ENCODE data around the gene SPARC.

DNA sequence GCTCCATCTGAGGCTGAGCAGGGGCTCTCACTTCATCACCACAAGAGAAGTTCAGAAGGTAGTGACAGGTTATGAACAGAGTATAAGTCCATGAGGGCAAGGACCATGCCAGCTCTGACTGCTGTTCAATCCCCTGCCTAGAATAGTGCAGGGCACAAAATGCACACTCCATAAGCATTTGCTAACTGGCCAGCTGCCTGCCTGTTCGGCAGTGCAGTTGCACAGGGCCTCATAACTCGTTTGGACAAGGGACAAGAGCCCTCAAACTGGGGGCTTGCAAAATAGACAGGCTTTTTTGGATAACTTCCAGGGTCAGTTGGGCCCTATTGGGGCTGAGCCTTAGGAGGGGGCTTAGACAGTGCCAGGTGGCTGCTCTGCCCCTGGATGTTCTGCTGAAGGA, 21.1 kb downstream of the SPARC start:
- TF ChIP-seq RAD21 (IDR thresholded peaks at IDR 0.05; ENCODE audit: low read depth) (no peak), EGR1 (IDR thresholded peaks at IDR 0.05) (no peak), EP300 (IDR thresholded peaks at IDR 0.05; ENCODE audit: borderline replicate concordance) (no peak), CREB1 (IDR thresholded peaks at IDR 0.05; ENCODE audit: low read depth) (no peak), CEBPB (IDR thresholded peaks at IDR 0.05) (no peak), FOXM1 (IDR thresholded peaks at IDR 0.05; ENCODE audit: borderline replicate concordance, low read depth) (no peak), TCF12 (IDR thresholded peaks at IDR 0.05; ENCODE audit: low read depth) (no peak), ZBTB7A (IDR thresholded peaks at IDR 0.05; ENCODE audit: low read depth) (no peak), YY1 (IDR thresholded peaks at IDR 0.05; ENCODE audit: low read depth) (no peak), TAF1 (IDR thresholded peaks at IDR 0.05; ENCODE audit: low read depth) (no peak)
- TF ChIP-seq, protein P1, sequence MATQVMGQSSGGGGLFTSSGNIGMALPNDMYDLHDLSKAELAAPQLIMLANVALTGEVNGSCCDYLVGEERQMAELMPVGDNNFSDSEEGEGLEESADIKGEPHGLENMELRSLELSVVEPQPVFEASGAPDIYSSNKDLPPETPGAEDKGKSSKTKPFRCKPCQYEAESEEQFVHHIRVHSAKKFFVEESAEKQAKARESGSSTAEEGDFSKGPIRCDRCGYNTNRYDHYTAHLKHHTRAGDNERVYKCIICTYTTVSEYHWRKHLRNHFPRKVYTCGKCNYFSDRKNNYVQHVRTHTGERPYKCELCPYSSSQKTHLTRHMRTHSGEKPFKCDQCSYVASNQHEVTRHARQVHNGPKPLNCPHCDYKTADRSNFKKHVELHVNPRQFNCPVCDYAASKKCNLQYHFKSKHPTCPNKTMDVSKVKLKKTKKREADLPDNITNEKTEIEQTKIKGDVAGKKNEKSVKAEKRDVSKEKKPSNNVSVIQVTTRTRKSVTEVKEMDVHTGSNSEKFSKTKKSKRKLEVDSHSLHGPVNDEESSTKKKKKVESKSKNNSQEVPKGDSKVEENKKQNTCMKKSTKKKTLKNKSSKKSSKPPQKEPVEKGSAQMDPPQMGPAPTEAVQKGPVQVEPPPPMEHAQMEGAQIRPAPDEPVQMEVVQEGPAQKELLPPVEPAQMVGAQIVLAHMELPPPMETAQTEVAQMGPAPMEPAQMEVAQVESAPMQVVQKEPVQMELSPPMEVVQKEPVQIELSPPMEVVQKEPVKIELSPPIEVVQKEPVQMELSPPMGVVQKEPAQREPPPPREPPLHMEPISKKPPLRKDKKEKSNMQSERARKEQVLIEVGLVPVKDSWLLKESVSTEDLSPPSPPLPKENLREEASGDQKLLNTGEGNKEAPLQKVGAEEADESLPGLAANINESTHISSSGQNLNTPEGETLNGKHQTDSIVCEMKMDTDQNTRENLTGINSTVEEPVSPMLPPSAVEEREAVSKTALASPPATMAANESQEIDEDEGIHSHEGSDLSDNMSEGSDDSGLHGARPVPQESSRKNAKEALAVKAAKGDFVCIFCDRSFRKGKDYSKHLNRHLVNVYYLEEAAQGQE (IDR thresholded peaks at IDR 0.05; ENCODE audit: low read depth), result no peak
- TF ChIP-seq, protein P2, sequence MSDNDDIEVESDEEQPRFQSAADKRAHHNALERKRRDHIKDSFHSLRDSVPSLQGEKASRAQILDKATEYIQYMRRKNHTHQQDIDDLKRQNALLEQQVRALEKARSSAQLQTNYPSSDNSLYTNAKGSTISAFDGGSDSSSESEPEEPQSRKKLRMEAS (IDR thresholded peaks at IDR 0.05), result no peak
- TF ChIP-seq, protein P3, sequence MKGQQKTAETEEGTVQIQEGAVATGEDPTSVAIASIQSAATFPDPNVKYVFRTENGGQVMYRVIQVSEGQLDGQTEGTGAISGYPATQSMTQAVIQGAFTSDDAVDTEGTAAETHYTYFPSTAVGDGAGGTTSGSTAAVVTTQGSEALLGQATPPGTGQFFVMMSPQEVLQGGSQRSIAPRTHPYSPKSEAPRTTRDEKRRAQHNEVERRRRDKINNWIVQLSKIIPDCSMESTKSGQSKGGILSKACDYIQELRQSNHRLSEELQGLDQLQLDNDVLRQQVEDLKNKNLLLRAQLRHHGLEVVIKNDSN (IDR thresholded peaks at IDR 0.05), result no peak

Measured in Ishikawa (cell line).